HepG2 (cell line): ENCODE data around the gene JUND. TPM values are rescaled to one million over a fixed set of nuclear protein-coding genes. Genes with fewer than 3 reads are reported as not detected.

ENCODE experiments used
- HOXA3 ChIP-seq: sonication (generic); formaldehyde crosslinking; IDR thresholded peaks from 2 replicates; pipeline ENCODE4 v1.5.0; 2020; ENCODE audit warnings: missing genetic modification reagents
- KDM5B ChIP-seq: sonication (generic); formaldehyde crosslinking; IDR thresholded peaks from 2 replicates; pipeline ENCODE4 v1.4.0; 2020; ENCODE audit warnings: missing genetic modification reagents, mild to moderate bottlenecking, borderline replicate concordance
- MNT ChIP-seq: fragments of 450-650 bp; IDR thresholded peaks from 2 replicates; pipeline ENCODE4 v1.6.1; 2016
- RCOR2 ChIP-seq: IDR thresholded peaks from 2 replicates; pipeline ENCODE4 v1.6.1; 2016; ENCODE audit warnings: missing biosample characterization, missing genetic modification reagents
- SAFB2 ChIP-seq: sonication (generic); formaldehyde crosslinking; IDR thresholded peaks from 2 replicates; pipeline ENCODE4 v1.5.1; 2020; ENCODE audit warnings: missing genetic modification reagents, low read depth, mild to moderate bottlenecking, borderline replicate concordance
- TBL1XR1 ChIP-seq: fragments of 150-350 bp; IDR thresholded peaks from 2 replicates; pipeline ENCODE4 v1.6.1; 2014; ENCODE audit warnings: borderline replicate concordance, low read length; ENCODE audit not compliant: partially characterized antibody
- TEAD2 ChIP-seq: sonication (generic); formaldehyde crosslinking; IDR thresholded peaks from 2 replicates; pipeline ENCODE4 v1.9.0; 2021; ENCODE audit warnings: missing genetic modification reagents
- TFAP4 ChIP-seq: sonication (generic); IDR thresholded peaks from 2 replicates; pipeline ENCODE4 v1.6.1; 2016; ENCODE audit warnings: low read depth, borderline replicate concordance
- TFDP1 ChIP-seq: IDR thresholded peaks from 2 replicates; pipeline ENCODE4 v1.6.1; 2016; ENCODE audit warnings: missing compliant biosample characterization, missing genetic modification reagents, borderline replicate concordance
- ZBTB42 ChIP-seq: sonication (generic); formaldehyde crosslinking; IDR thresholded peaks from 2 replicates; pipeline ENCODE4 v1.5.0; 2020; ENCODE audit warnings: mild to moderate bottlenecking, missing genetic modification reagents
- ZNF276 ChIP-seq: sonication (generic); formaldehyde crosslinking; IDR thresholded peaks from 2 replicates; pipeline ENCODE4 v1.4.0; 2020; ENCODE audit warnings: mild to moderate bottlenecking, low read depth, missing genetic modification reagents
- ZNF280B ChIP-seq: sonication (generic); formaldehyde crosslinking; IDR thresholded peaks from 2 replicates; pipeline ENCODE4 v1.5.0; 2020; ENCODE audit warnings: missing genetic modification reagents, mild to moderate bottlenecking, borderline replicate concordance
- ZNF329 ChIP-seq: sonication (generic); formaldehyde crosslinking; IDR thresholded peaks from 2 replicates; pipeline ENCODE4 v1.9.0; 2021; ENCODE audit warnings: low read depth, mild to moderate bottlenecking, missing genetic modification reagents
- ZNF577 ChIP-seq: sonication (generic); formaldehyde crosslinking; IDR thresholded peaks from 2 replicates; pipeline ENCODE4 v1.4.0; 2020; ENCODE audit warnings: mild to moderate bottlenecking, low read depth, missing genetic modification reagents, borderline replicate concordance
- ZNF670 ChIP-seq: sonication (generic); formaldehyde crosslinking; IDR thresholded peaks from 2 replicates; pipeline ENCODE4 v1.8.0; 2022; ENCODE audit warnings: mild to moderate bottlenecking, missing genetic modification reagents, borderline replicate concordance
- ZNF83 ChIP-seq: sonication (generic); formaldehyde crosslinking; IDR thresholded peaks from 2 replicates; pipeline ENCODE4 v1.4.0; 2020; ENCODE audit warnings: missing genetic modification reagents, mild to moderate bottlenecking, borderline replicate concordance
- polyA plus RNA-seq, 8 experiments: library from polyadenylated mRNA; depleted of rRNA in 3 of 8; stranded (reverse) in 7 of 8; unstranded in 1 of 8; fragments of >200 nt; fragmentation: Illumina TruSeq in 4 of 8; extraction: Trizol in 4 of 8; gene quantifications; 2 replicates each; pipeline versions ENCODE4 v1.2.1 to v1.2.3, GENCODE V29; 2011 to 2016; ENCODE audit warnings: low read depth in 4 of 8, missing spikeins in 1 of 8, mixed read lengths in 1 of 8; ENCODE audit not compliant: insufficient read depth in 1 of 8
- total RNA-seq, 5 experiments: library from RNA; depleted of rRNA; stranded (reverse); fragments of >200 nt; fragmentation: Illumina TruSeq; extraction: Trizol; gene quantifications; 2 replicates each; pipeline ENCODE4 v1.2.3, GENCODE V29; 2016; ENCODE audit warnings: low read depth in 1 of 5

The JUND gene
- total and polyA plus RNA-seq, 2 of the 13 experiments (the other 11 are each of a cell fraction or from before 2014, with no cell fraction given) = 41.2 to 59.8 TPM

- peak; percentile 45; the same call in 1 of the 2 replicates for TF ChIP-seq ZNF280B (CRISPR knock-in tag)
- no peak for TF ChIP-seq ZNF670 (CRISPR knock-in tag)
- no peak for TF ChIP-seq ZNF577 (CRISPR knock-in tag)
- TF ChIP-seq MNT = peak; percentile 41
- TF ChIP-seq TFAP4 = peak; percentile 23; the same call in 1 of the 2 replicates
- no peak for TF ChIP-seq TEAD2 (CRISPR knock-in tag)
- TF ChIP-seq HOXA3 (CRISPR knock-in tag) = peak; percentile 67
- peak; percentile 89 for TF ChIP-seq ZNF329
- TF ChIP-seq ZNF276 (CRISPR knock-in tag) = no peak
- TF ChIP-seq TBL1XR1 = peak; percentile 8
- TF ChIP-seq ZNF83 (CRISPR knock-in tag) = peak; percentile 32; the same call in 1 of the 2 replicates
- TF ChIP-seq SAFB2 (CRISPR knock-in tag) = peak; percentile 14
- TF ChIP-seq KDM5B = peak; percentile 72
- TF ChIP-seq RCOR2 (CRISPR knock-in tag) = no peak; the same call in 1 of the 2 replicates
- TF ChIP-seq TFDP1 (CRISPR knock-in tag) = peak; percentile 98
- TF ChIP-seq ZBTB42 (CRISPR knock-in tag) = peak; percentile 46; the same call in 1 of the 2 replicates
These were observed 41.5 kb upstream of the JUND start, which contains the start of gene LSM4 (continued) for GRCh38 chr19:18322759-18323460.
